NT2/D1 (cell line): ENCODE data around the gene IPO9.

Experiments
- SUZ12 ChIP-seq: IDR thresholded peaks from 2 replicates; pipeline ENCODE4 v1.6.1; 2011; ENCODE audit not compliant: insufficient read length, insufficient read depth; ENCODE audit errors: extremely low read depth
- YY1 ChIP-seq: IDR thresholded peaks from 2 replicates; pipeline ENCODE4 v1.6.1; 2011; ENCODE audit not compliant: insufficient read length, insufficient read depth
- ZNF274 ChIP-seq: IDR thresholded peaks from 2 replicates; pipeline ENCODE4 v1.6.1; 2011; ENCODE audit warnings: mild to moderate bottlenecking, low read depth, low read length

GRCh38 chr1:201899683-201900429, 70.9 kb downstream of the IPO9 start:
- no peak for TF ChIP-seq SUZ12
- TF ChIP-seq YY1, result no peak
- TF ChIP-seq ZNF274, result no peak
